GM21619 (cell line): Measurements from ENCODE around the gene PRDM15.

Experiments used
- ATAC-seq: cut with Tn5 transposase; IDR thresholded peaks from one replicate; pipeline ENCODE4 v1.9.1; 2021; ENCODE audit not compliant: unreplicated experiment

Gene PRDM15

GRCh38 chr21:41865002-41865777 is 14.0 kb downstream of the PRDM15 start:
- peak; percentile 59 for ATAC-seq

GRCh38 chr21:41864311-41865001 is 14.7 kb downstream of the PRDM15 start:
- ATAC-seq: no peak

- ATAC-seq: no peak
Observed at GRCh38 chr21:41863439-41863740, 15.8 kb downstream of the PRDM15 start.

- no peak for ATAC-seq
Observed at GRCh38 chr21:41861987-41862386, 17.2 kb downstream of the PRDM15 start.

- no peak for ATAC-seq
Observed at GRCh38 chr21:41861255-41861654, 17.9 kb downstream of the PRDM15 start.

GRCh38 chr21:41859297-41859980 is 19.7 kb downstream of the PRDM15 start:
- ATAC-seq: no peak

GRCh38 chr21:41858466-41859296 is 20.5 kb downstream of the PRDM15 start:
- no peak for ATAC-seq

GRCh38 chr21:41857771-41858300 is 21.3 kb downstream of the PRDM15 start:
- ATAC-seq: no peak

GRCh38 chr21:41856572-41856971 is 22.6 kb downstream of the PRDM15 start:
- ATAC-seq: no peak

- no peak for ATAC-seq
Observed at GRCh38 chr21:41854426-41854995, 24.6 kb downstream of the PRDM15 start.

GRCh38 chr21:41852929-41853320 is 26.2 kb downstream of the PRDM15 start:
- ATAC-seq: no peak

GRCh38 chr21:41852151-41852928 is 26.8 kb downstream of the PRDM15 start:
- no peak for ATAC-seq

- no peak for ATAC-seq
Observed at GRCh38 chr21:41851090-41851790, 27.9 kb downstream of the PRDM15 start.

GRCh38 chr21:41850085-41850484 is 29.1 kb downstream of the PRDM15 start:
- no peak for ATAC-seq

- ATAC-seq: no peak
Observed at GRCh38 chr21:41848958-41849580, 30.1 kb downstream of the PRDM15 start.

- no peak for ATAC-seq
Observed at GRCh38 chr21:41848533-41848932, 30.6 kb downstream of the PRDM15 start.

GRCh38 chr21:41847066-41847804 is 31.9 kb downstream of the PRDM15 start:
- ATAC-seq: no peak

- ATAC-seq: no peak
Observed at GRCh38 chr21:41846536-41846935, 32.6 kb downstream of the PRDM15 start.
